ENCODE measurements around the gene SLC34A3.

SLC34A3 gene

GRCh38 chr9:137263506-137263905, 32.8 kb downstream of the SLC34A3 start:
- no peak for DNase-seq

GRCh38 chr9:137264067-137264466, 33.4 kb downstream of the SLC34A3 start:
- DNase-seq, result no peak

GRCh38 chr9:137265496-137266161, 34.9 kb downstream of the SLC34A3 start:
- DNase-seq, result no peak

- no peak for DNase-seq
Observed at GRCh38 chr9:137266162-137266527, 35.4 kb downstream of the SLC34A3 start.

- DNase-seq, result no peak
Observed at GRCh38 chr9:137266585-137267453, 36.1 kb downstream of the SLC34A3 start.

GRCh38 chr9:137267933-137268355, 37.2 kb downstream of the SLC34A3 start:
- no peak for DNase-seq

GRCh38 chr9:137268538-137269201, 38.0 kb downstream of the SLC34A3 start:
- DNase-seq, result no peak

- no peak for DNase-seq
Observed at GRCh38 chr9:137269231-137269772, 38.6 kb downstream of the SLC34A3 start.

GRCh38 chr9:137270929-137271695, 40.4 kb downstream of the SLC34A3 start:
- DNase-seq, result no peak

- DNase-seq, result no peak
Observed at GRCh38 chr9:137271696-137272076, 41.0 kb downstream of the SLC34A3 start.

- DNase-seq, result no peak
Observed at GRCh38 chr9:137272241-137273094, 41.8 kb downstream of the SLC34A3 start.

- no peak for DNase-seq
Observed at GRCh38 chr9:137273095-137273490, 42.4 kb downstream of the SLC34A3 start.

GRCh38 chr9:137273611-137274320, 43.1 kb downstream of the SLC34A3 start:
- no peak for DNase-seq

GRCh38 chr9:137275203-137275587, 44.5 kb downstream of the SLC34A3 start:
- no peak for DNase-seq

- DNase-seq, result no peak
Observed at GRCh38 chr9:137275588-137276472, 45.1 kb downstream of the SLC34A3 start.

GRCh38 chr9:137276473-137277328, 46.0 kb downstream of the SLC34A3 start:
- DNase-seq, result no peak

- no peak for DNase-seq
Observed at GRCh38 chr9:137277329-137278041, 46.8 kb downstream of the SLC34A3 start, which contains the start of gene TOR4A. TOR4A (plus strand) TSS chr9:137277726; CDS start chr9:137278690, 964 bp downstream.

GRCh38 chr9:137278061-137278701, 47.5 kb downstream of the SLC34A3 start:
- DNase-seq, result no peak

Measured in hippocampal formation (tissue), 2 donors.